ENCODE measurements around the gene LRMDA.
A peak's percentile ranks its signal among the peaks of the same experiment; 100 is the strongest.

The LRMDA gene

GRCh38 chr10:76020630-76021029 is 589.2 kb downstream of the LRMDA start:
- DNase-seq = no peak

GRCh38 chr10:76021398-76021797 is 590.0 kb downstream of the LRMDA start:
- no peak for DNase-seq

- no peak for DNase-seq
Observed at GRCh38 chr10:76022366-76022765, 590.9 kb downstream of the LRMDA start.

- DNase-seq = no peak
Observed at GRCh38 chr10:76023007-76023406, 591.6 kb downstream of the LRMDA start.

GRCh38 chr10:76024460-76025123 is 593.2 kb downstream of the LRMDA start:
- DNase-seq = no peak

GRCh38 chr10:76025124-76025477 is 593.7 kb downstream of the LRMDA start:
- no peak for DNase-seq

GRCh38 chr10:76026176-76026771 is 594.9 kb downstream of the LRMDA start:
- no peak for DNase-seq

GRCh38 chr10:76026905-76027304 is 595.5 kb downstream of the LRMDA start:
- DNase-seq = no peak

GRCh38 chr10:76029782-76030181 is 598.4 kb downstream of the LRMDA start:
- no peak for DNase-seq

GRCh38 chr10:76031099-76031498 is 599.7 kb downstream of the LRMDA start:
- DNase-seq = no peak

GRCh38 chr10:76031769-76032699 is 600.6 kb downstream of the LRMDA start:
- DNase-seq = no peak

GRCh38 chr10:76032700-76033039 is 601.2 kb downstream of the LRMDA start:
- no peak for DNase-seq

GRCh38 chr10:76033457-76034196 is 602.2 kb downstream of the LRMDA start:
- DNase-seq = no peak

- no peak for DNase-seq
Observed at GRCh38 chr10:76034353-76035205, 603.2 kb downstream of the LRMDA start.

GRCh38 chr10:76035206-76036110 is 604.0 kb downstream of the LRMDA start:
- no peak for DNase-seq

GRCh38 chr10:76036111-76036940 is 604.9 kb downstream of the LRMDA start:
- DNase-seq = peak in 2 of 6 experiments; percentile 1 to 10

GRCh38 chr10:76036962-76037361 is 605.5 kb downstream of the LRMDA start:
- DNase-seq = no peak

GRCh38 chr10:76037531-76038155 is 606.2 kb downstream of the LRMDA start:
- DNase-seq = no peak

GRCh38 chr10:76038696-76039095 is 607.3 kb downstream of the LRMDA start:
- DNase-seq = no peak

Measured in stimulated activated naive CD4-positive, alpha-beta T cell (primary cell).